ENCODE data around the gene CES5A.

The CES5A gene

GRCh38 chr16:55856950-55857349 lies 18.2 kb downstream of the CES5A start:
- TF ChIP-seq, protein P1, sequence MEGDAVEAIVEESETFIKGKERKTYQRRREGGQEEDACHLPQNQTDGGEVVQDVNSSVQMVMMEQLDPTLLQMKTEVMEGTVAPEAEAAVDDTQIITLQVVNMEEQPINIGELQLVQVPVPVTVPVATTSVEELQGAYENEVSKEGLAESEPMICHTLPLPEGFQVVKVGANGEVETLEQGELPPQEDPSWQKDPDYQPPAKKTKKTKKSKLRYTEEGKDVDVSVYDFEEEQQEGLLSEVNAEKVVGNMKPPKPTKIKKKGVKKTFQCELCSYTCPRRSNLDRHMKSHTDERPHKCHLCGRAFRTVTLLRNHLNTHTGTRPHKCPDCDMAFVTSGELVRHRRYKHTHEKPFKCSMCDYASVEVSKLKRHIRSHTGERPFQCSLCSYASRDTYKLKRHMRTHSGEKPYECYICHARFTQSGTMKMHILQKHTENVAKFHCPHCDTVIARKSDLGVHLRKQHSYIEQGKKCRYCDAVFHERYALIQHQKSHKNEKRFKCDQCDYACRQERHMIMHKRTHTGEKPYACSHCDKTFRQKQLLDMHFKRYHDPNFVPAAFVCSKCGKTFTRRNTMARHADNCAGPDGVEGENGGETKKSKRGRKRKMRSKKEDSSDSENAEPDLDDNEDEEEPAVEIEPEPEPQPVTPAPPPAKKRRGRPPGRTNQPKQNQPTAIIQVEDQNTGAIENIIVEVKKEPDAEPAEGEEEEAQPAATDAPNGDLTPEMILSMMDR (IDR thresholded peaks at IDR 0.05), result no peak
- DNase-seq, result no peak
- H3K4me1 ChIP-seq, result no peaks in the 10 kb centered on the region
- H3K9me3 ChIP-seq, result no peaks in the 10 kb centered on the region
- no peak overlapping the region for H3K27ac ChIP-seq
- H3K27me3 ChIP-seq, result peaks cover 0 to 3% of the 10 kb centered on the region in 2 donors
- no peaks in the 10 kb centered on the region for H3K36me3 ChIP-seq
- intact Hi-C loops (cut with DNase I; ENCODE audit: low total_unique reads), result no loop called here
- H3K4me3 ChIP-seq, result no peak overlapping the region

DNA sequence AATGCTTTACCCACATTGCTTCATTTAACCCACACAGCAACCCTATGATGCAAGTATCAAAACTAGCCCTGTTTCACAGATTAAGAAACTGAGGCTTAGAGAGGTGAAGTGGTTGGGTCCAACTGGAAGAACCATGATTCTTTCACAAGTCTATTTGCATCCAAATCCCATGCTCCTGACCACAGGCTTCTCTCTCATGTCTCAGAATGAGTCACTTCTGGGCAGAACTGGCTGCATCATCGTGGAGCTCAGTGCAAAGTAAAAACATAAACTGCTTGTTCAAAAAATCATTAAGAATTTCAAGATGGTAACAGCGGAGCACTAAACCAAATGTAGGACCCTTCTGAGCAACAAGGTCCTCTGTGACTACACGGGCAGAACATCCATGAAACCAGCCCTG lies 22.1 kb downstream of the CES5A start:
- Histone ChIP-seq H3K36me3 (no peaks in the 10 kb centered on the region), H3K27ac (no peak overlapping the region), H3K27me3 (peaks cover 0 to 8% of the 10 kb centered on the region in 2 donors), H3K4me3 (no peak overlapping the region), H3K9me3 (no peaks in the 10 kb centered on the region), H3K4me1 (no peaks in the 10 kb centered on the region)
- TF ChIP-seq, protein P1 (IDR thresholded peaks at IDR 0.05), result no peak
- intact Hi-C loops (cut with DNase I; ENCODE audit: low total_unique reads), result no loop called here
- DNase-seq, result no peak

GRCh38 chr16:55849536-55849935 lies 25.6 kb downstream of the CES5A start:
- peaks cover 0 to 24% of the 10 kb centered on the region in 2 donors for H3K27me3 ChIP-seq
- H3K4me1 ChIP-seq, result no peaks in the 10 kb centered on the region
- no peak overlapping the region for H3K4me3 ChIP-seq
- no peak overlapping the region for H3K27ac ChIP-seq
- H3K36me3 ChIP-seq, result no peaks in the 10 kb centered on the region
- TF ChIP-seq, protein P1 (IDR thresholded peaks at IDR 0.05), result no peak
- intact Hi-C loops (cut with DNase I; ENCODE audit: low total_unique reads), result no loop called here
- H3K9me3 ChIP-seq, result no peaks in the 10 kb centered on the region
- no peak for DNase-seq

- intact Hi-C loops (cut with DNase I; ENCODE audit: low total_unique reads), result no loop called here
- DNase-seq, result no peak
- Histone ChIP-seq H3K27ac (no peak overlapping the region), H3K9me3 (no peaks in the 10 kb centered on the region), H3K4me1 (no peaks in the 10 kb centered on the region), H3K4me3 (no peak overlapping the region), H3K27me3 (peaks cover 0 to 27% of the 10 kb centered on the region in 2 donors), H3K36me3 (no peaks in the 10 kb centered on the region)
- TF ChIP-seq, protein P1 (IDR thresholded peaks at IDR 0.05), result no peak
These were observed 28.4 kb downstream of the CES5A start for GRCh38 chr16:55846598-55847346.

DNA sequence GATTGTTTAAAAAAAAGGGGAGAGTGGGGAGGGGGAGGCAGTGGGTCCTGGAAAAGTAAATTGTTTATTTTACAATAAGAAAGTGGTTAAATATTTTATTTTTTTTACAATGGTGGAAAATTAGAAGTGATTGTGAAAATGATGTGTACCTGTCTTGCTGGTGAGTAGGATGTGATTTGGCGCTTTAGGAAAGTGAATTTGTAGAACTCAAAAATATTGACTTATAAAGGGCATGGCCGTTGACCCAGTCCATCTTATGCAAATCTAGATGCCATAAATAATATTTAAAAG lies 32.1 kb downstream of the CES5A start:
- intact Hi-C loops (cut with DNase I; ENCODE audit: low total_unique reads), result loop anchor here (5.0 kb wide), 2 partner anchors 131 to 376 kb away; no protein-coding TSS in a partner anchor
- peaks cover 0 to 24% of the 10 kb centered on the region in 2 donors for H3K27me3 ChIP-seq

More for the DNA sequence above, 32.1 kb downstream of the CES5A start:
- TF ChIP-seq, protein P1 (IDR thresholded peaks at IDR 0.05), result no peak
- H3K27ac ChIP-seq, result no peak overlapping the region
- no peaks in the 10 kb centered on the region for H3K9me3 ChIP-seq
- no peak overlapping the region for H3K4me3 ChIP-seq
- DNase-seq, result no peak
- H3K4me1 ChIP-seq, result no peaks in the 10 kb centered on the region
- H3K36me3 ChIP-seq, result no peaks in the 10 kb centered on the region

All from tibial artery (tissue), 4 donors.